Mucosa of rectum (tissue), 2 donors: ENCODE results near the gene OLFML2A.
"Not testable (repeated sequence)": the region's sequence is repeated elsewhere in the genome, so short reads cannot be mapped to it uniquely, and the experiment has no call there.

Experiments
- H3K27ac ChIP-seq, 2 donors: one replicate each; pipeline ENCODE4 v1.7.0; 2013; ENCODE audit warnings: inconsistent platforms in 2 of 2, low read depth in 2 of 2, low read length in 2 of 2
- H3K27me3 ChIP-seq, 2 donors: one replicate each; pipeline ENCODE4 v1.7.0; 2013; ENCODE audit warnings: low read length in 2 of 2; ENCODE audit not compliant: control insufficient read depth in 2 of 2, insufficient read depth in 2 of 2
- H3K36me3 ChIP-seq, 2 donors: one replicate each; pipeline ENCODE4 v1.7.0; 2013; ENCODE audit warnings: low read length in 2 of 2; ENCODE audit not compliant: control insufficient read depth in 2 of 2, insufficient read depth in 2 of 2
- H3K4me1 ChIP-seq, 2 donors: one replicate each; pipeline ENCODE4 v1.7.0; 2013; ENCODE audit warnings: low read length in 2 of 2, mild to moderate bottlenecking in 1 of 2; ENCODE audit not compliant: control insufficient read depth in 2 of 2, insufficient read depth in 2 of 2
- H3K4me3 ChIP-seq, 2 donors: one replicate each; pipeline ENCODE4 v1.7.0; 2013; ENCODE audit warnings: low read length in 2 of 2
- H3K9ac ChIP-seq, 2 donors: one replicate each; pipeline ENCODE4 v1.7.0; 2013; ENCODE audit warnings: low read length in 2 of 2, low read depth in 1 of 2, mild to moderate bottlenecking in 1 of 2
- H3K9me3 ChIP-seq, 2 donors: one replicate each; pipeline ENCODE4 v1.7.0; 2013; ENCODE audit warnings: low read length in 2 of 2; ENCODE audit not compliant: control insufficient read depth in 2 of 2
- donor health status: healthy.
- donor health status: Normal muscosa, but diverticular disease.

The OLFML2A gene

GRCh38 chr9:124838567-124839275 is 61.8 kb downstream of the OLFML2A start:
- not testable (repeated sequence) for H3K27ac ChIP-seq, H3K4me3 ChIP-seq, H3K9ac ChIP-seq, H3K36me3 ChIP-seq, H3K27me3 ChIP-seq, H3K9me3 ChIP-seq
- H3K4me1 ChIP-seq, result peaks cover 6 to 12% of the 10 kb centered on the region in 2 donors

GRCh38 chr9:124839612-124840299 is 62.8 kb downstream of the OLFML2A start:
- Histone ChIP-seq H3K4me1 (peaks cover 6 to 8% of the 10 kb centered on the region in 2 donors), H3K9ac (no peak overlapping the region), H3K36me3 (no peaks in the 10 kb centered on the region), H3K4me3 (no peak overlapping the region), H3K27ac (no peak overlapping the region), H3K9me3 (no peaks in the 10 kb centered on the region), H3K27me3 (no peaks in the 10 kb centered on the region)

GRCh38 chr9:124840300-124840833 is 63.4 kb downstream of the OLFML2A start:
- Histone ChIP-seq H3K27ac (no peak overlapping the region), H3K9ac (no peak overlapping the region), H3K4me1 (peaks cover 1 to 4% of the 10 kb centered on the region in 2 donors), H3K9me3 (no peaks in the 10 kb centered on the region), H3K27me3 (no peaks in the 10 kb centered on the region), H3K36me3 (no peaks in the 10 kb centered on the region), H3K4me3 (no peak overlapping the region)

- H3K4me3 ChIP-seq, result no peak overlapping the region
- H3K27me3 ChIP-seq, result no peaks in the 10 kb centered on the region
- H3K27ac ChIP-seq, result no peak overlapping the region
- H3K36me3 ChIP-seq, result no peaks in the 10 kb centered on the region
- H3K4me1 ChIP-seq, result no peaks in the 10 kb centered on the region
- H3K9me3 ChIP-seq, result no peaks in the 10 kb centered on the region
- H3K9ac ChIP-seq, result no peak overlapping the region
Measured at GRCh38 chr9:124841075-124841821, 64.3 kb downstream of the OLFML2A start.

- no peaks in the 10 kb centered on the region for H3K36me3 ChIP-seq
- H3K27ac ChIP-seq, result no peak overlapping the region
- H3K4me1 ChIP-seq, result no peaks in the 10 kb centered on the region
- H3K9ac ChIP-seq, result no peak overlapping the region
- no peaks in the 10 kb centered on the region for H3K27me3 ChIP-seq
- no peaks in the 10 kb centered on the region for H3K9me3 ChIP-seq
- no peak overlapping the region for H3K4me3 ChIP-seq
Measured at GRCh38 chr9:124843456-124844034, 66.6 kb downstream of the OLFML2A start.

GRCh38 chr9:124844291-124844690 is 67.4 kb downstream of the OLFML2A start:
- Histone ChIP-seq H3K36me3 (no peaks in the 10 kb centered on the region), H3K4me3 (no peak overlapping the region), H3K27me3 (no peaks in the 10 kb centered on the region), H3K4me1 (no peaks in the 10 kb centered on the region), H3K9ac (no peak overlapping the region), H3K9me3 (no peaks in the 10 kb centered on the region), H3K27ac (no peak overlapping the region)

GRCh38 chr9:124846467-124846866 is 69.5 kb downstream of the OLFML2A start:
- H3K4me1 ChIP-seq, H3K36me3 ChIP-seq, H3K9me3 ChIP-seq, H3K27ac ChIP-seq, H3K9ac ChIP-seq, H3K27me3 ChIP-seq, H3K4me3 ChIP-seq: not testable (repeated sequence)

GRCh38 chr9:124846969-124847368 is 70.0 kb downstream of the OLFML2A start:
- Histone ChIP-seq H3K27me3 (no peaks in the 10 kb centered on the region), H3K27ac (no peak overlapping the region), H3K9me3 (no peaks in the 10 kb centered on the region), H3K4me1 (no peaks in the 10 kb centered on the region), H3K36me3 (no peaks in the 10 kb centered on the region), H3K4me3 (no peak overlapping the region), H3K9ac (no peak overlapping the region)

GRCh38 chr9:124849801-124850200 is 72.9 kb downstream of the OLFML2A start:
- Histone ChIP-seq H3K9ac (peak overlapping the region in 1 of 2 donors; percentile 6), H3K27ac (no peak overlapping the region), H3K27me3 (no peaks in the 10 kb centered on the region), H3K4me3 (no peak overlapping the region), H3K36me3 (no peaks in the 10 kb centered on the region), H3K9me3 (no peaks in the 10 kb centered on the region), H3K4me1 (peaks cover 6 to 12% of the 10 kb centered on the region in 2 donors)
